OCI-LY1 (cell line): ENCODE results near the gene IQCF2.

Experiments used
- CTCF ChIP-seq: fragments of 200-600 bp; sonication (generic), shearing (Covaris generic); IDR thresholded peaks from 2 replicates; pipeline ENCODE4 v1.5.1; 2017; ENCODE audit warnings: mild to moderate bottlenecking, antibody characterized with exemption, low read length, moderate library complexity, mixed read lengths
- EZH2 ChIP-seq: fragments of 200-600 bp; sonication (generic), shearing (Covaris generic); IDR thresholded peaks from 2 replicates; pipeline ENCODE4 v1.8.0; 2017; ENCODE audit warnings: borderline replicate concordance, mixed run types, mild to moderate bottlenecking, antibody characterized with exemption, low read length, moderate library complexity, mixed read lengths

- TF ChIP-seq CTCF (no peak), EZH2 (no peak)
Measured at GRCh38 chr3:51830836-51831385, 30.5 kb upstream of the IQCF2 start.
